Natural killer cell (primary cell): Measurements from ENCODE around the gene TBL1X. TPM values are rescaled to one million over a fixed set of nuclear protein-coding genes. Genes with fewer than 3 reads are reported as not detected.
A peak's percentile ranks its signal among the peaks of the same experiment; 100 is the strongest.

ENCODE experiments used
- ATAC-seq, 3 donors: fragments of 150-1000 bp in 2 of 3; fragments of 200-7000 bp in 1 of 3; cut with Tn5 transposase; 1 replicate in 1 of 3; 2 replicates in 2 of 3; pipeline ENCODE4 v1.10.0; 2021; ENCODE audit warnings: mild to moderate bottlenecking in 2 of 3, moderate library complexity in 2 of 3
- DNase-seq, 2 donors: peaks; one replicate each; pipeline versions ENCODE4 v3.0.0 to v3.0.0-alpha.2; 2013 to 2021; ENCODE audit warnings: mixed read lengths in 1 of 2
- H3K27ac ChIP-seq: one replicate; pipeline ENCODE4 v1.5.1; 2013; ENCODE audit warnings: mild to moderate bottlenecking, low read length
- H3K27me3 ChIP-seq: one replicate; pipeline ENCODE4 v1.6.1; 2013; ENCODE audit warnings: low read length; ENCODE audit not compliant: control insufficient read depth, insufficient read depth
- H3K36me3 ChIP-seq: one replicate; pipeline ENCODE4 v1.6.1; 2013; ENCODE audit warnings: low read length; ENCODE audit not compliant: control insufficient read depth, insufficient read depth
- H3K4me1 ChIP-seq: one replicate; pipeline ENCODE4 v1.6.1; 2013; ENCODE audit warnings: low read length; ENCODE audit not compliant: control insufficient read depth, insufficient read depth
- H3K4me3 ChIP-seq: one replicate; pipeline ENCODE4 v1.5.1; 2013; ENCODE audit warnings: low read length
- H3K9me3 ChIP-seq: one replicate; pipeline ENCODE4 v1.6.1; 2013; ENCODE audit warnings: low read length; ENCODE audit not compliant: control insufficient read depth, insufficient read depth
- H3K27ac Mint-ChIP-seq, 2 donors: one replicate each; pipeline ENCODE4 v1.8.0; 2022; ENCODE audit warnings: mild to moderate bottlenecking in 2 of 2, mixed read lengths in 2 of 2, moderate library complexity in 1 of 2
- H3K27me3 Mint-ChIP-seq, 2 donors: one replicate each; pipeline ENCODE4 v1.8.0; 2022; ENCODE audit warnings: low read depth in 2 of 2, mixed read lengths in 2 of 2
- H3K36me3 Mint-ChIP-seq: one replicate; pipeline ENCODE4 v1.8.0; 2022; ENCODE audit warnings: mixed read lengths
- H3K4me1 Mint-ChIP-seq, 2 donors: one replicate each; pipeline ENCODE4 v1.8.0; 2022; ENCODE audit warnings: mixed read lengths in 2 of 2
- H3K4me3 Mint-ChIP-seq: one replicate; pipeline ENCODE4 v1.8.0; 2022; ENCODE audit warnings: mild to moderate bottlenecking, moderate library complexity, mixed read lengths
- H3K9me3 Mint-ChIP-seq, 2 donors: one replicate each; pipeline ENCODE4 v1.8.0; 2022; ENCODE audit warnings: mixed read lengths in 2 of 2
- CTCF ChIP-seq: fragments of 200-600 bp; IDR thresholded peaks from one replicate; pipeline ENCODE4 v1.8.0; 2022; ENCODE audit warnings: antibody characterized with exemption
- WGBS: methylation state at CpG from one replicate; pipeline ENCODE4 v1.1.7; 2013; ENCODE audit warnings: missing lambda C conversion rate; ENCODE audit not compliant: insufficient coverage; 5-methylcytosine and 5-hydroxymethylcytosine counted together
- intact Hi-C: fragments of 100-400 bp; cut with micrococcal nuclease; formaldehyde crosslinking; loops from one replicate; pipeline ENCODE4 v1.14.2; 2022
- total RNA-seq, 4 donors: library from RNA; stranded (reverse); fragments of 120-200 nt in 1 of 4; gene quantifications; one replicate each; pipeline versions ENCODE4 v1.2.3 to v1.2.4, GENCODE V29; 2013 to 2022

TBL1X gene
- total RNA-seq, 3 donors from 2014 or later (not counting 1 experiment from before 2014, with no cell fraction given) = 21.9 to 43.8 (median 32.7) TPM

- Histone ChIP-seq H3K36me3 (no peaks in the 10 kb centered on the region), H3K4me1 (peaks cover 19% of the 10 kb centered on the region), H3K27me3 (no peaks in the 10 kb centered on the region), H3K9me3 (no peaks in the 10 kb centered on the region), H3K4me3 (no peak overlapping the region), H3K27ac (no peak overlapping the region)
- Mint-ChIP-seq H3K4me1 (peaks cover 28 to 46% of the 10 kb centered on the region in 2 donors), H3K9me3 (no peaks in the 10 kb centered on the region), H3K27me3 (no peaks in the 10 kb centered on the region), H3K4me3 (no peak overlapping the region), H3K36me3 (no peaks in the 10 kb centered on the region), H3K27ac (no peak overlapping the region)
- intact Hi-C loops = no loop called here
- no peak for ATAC-seq
- WGBS = 93% methylated on average over 5 of the region's 6 CpGs
- DNase-seq = no peak
- TF ChIP-seq CTCF = no peak
These were observed 55.3 kb downstream of the TBL1X start for GRCh38 chrX:9520217-9520590.

GRCh38 chrX:9522378-9523155, 57.7 kb downstream of the TBL1X start:
- intact Hi-C loops = no loop called here
- Histone ChIP-seq H3K9me3 (no peaks in the 10 kb centered on the region), H3K4me3 (no peak overlapping the region), H3K4me1 (no peaks in the 10 kb centered on the region), H3K36me3 (no peaks in the 10 kb centered on the region), H3K27ac (no peak overlapping the region), H3K27me3 (no peaks in the 10 kb centered on the region)
- DNase-seq = no peak
- H3K4me1 Mint-ChIP-seq = peaks cover 9 to 32% of the 10 kb centered on the region in 2 donors
- H3K36me3 Mint-ChIP-seq = no peaks in the 10 kb centered on the region
- WGBS = 100% methylated on average over 6 of the region's 7 CpGs
- no peak for ATAC-seq
- peak overlapping the region in 1 of 2 donors; percentile 25 for H3K27ac Mint-ChIP-seq
- TF ChIP-seq CTCF = no peak
- H3K27me3 Mint-ChIP-seq = no peaks in the 10 kb centered on the region
- H3K4me3 Mint-ChIP-seq = no peak overlapping the region
- no peaks in the 10 kb centered on the region for H3K9me3 Mint-ChIP-seq

- peaks cover under 1% of the 10 kb centered on the region for H3K4me1 ChIP-seq
- ATAC-seq (no peak), DNase-seq (peak in 1 of 2 donors; percentile 30)
- Mint-ChIP-seq H3K36me3 (no peaks in the 10 kb centered on the region), H3K27ac (no peak overlapping the region), H3K4me1 (peaks cover 22 to 30% of the 10 kb centered on the region in 2 donors), H3K9me3 (no peaks in the 10 kb centered on the region), H3K27me3 (no peaks in the 10 kb centered on the region), H3K4me3 (no peak overlapping the region)
- H3K27me3 ChIP-seq = no peaks in the 10 kb centered on the region
- no peaks in the 10 kb centered on the region for H3K36me3 ChIP-seq
- H3K27ac ChIP-seq = no peak overlapping the region
- intact Hi-C loops = no loop called here
- no peak for TF ChIP-seq CTCF
- 34% methylated on average over 5 of the region's 8 CpGs for WGBS
- no peak overlapping the region for H3K4me3 ChIP-seq
- no peaks in the 10 kb centered on the region for H3K9me3 ChIP-seq
These were observed 60.8 kb downstream of the TBL1X start for GRCh38 chrX:9525511-9526248.
